Measurements from ENCODE around the gene COL5A3. TPM values are rescaled to one million over a fixed set of nuclear protein-coding genes. Genes with fewer than 3 reads are reported as not detected.

Gene COL5A3
- total RNA-seq, 1 experiment from 2014 or later = not detected

DNA sequence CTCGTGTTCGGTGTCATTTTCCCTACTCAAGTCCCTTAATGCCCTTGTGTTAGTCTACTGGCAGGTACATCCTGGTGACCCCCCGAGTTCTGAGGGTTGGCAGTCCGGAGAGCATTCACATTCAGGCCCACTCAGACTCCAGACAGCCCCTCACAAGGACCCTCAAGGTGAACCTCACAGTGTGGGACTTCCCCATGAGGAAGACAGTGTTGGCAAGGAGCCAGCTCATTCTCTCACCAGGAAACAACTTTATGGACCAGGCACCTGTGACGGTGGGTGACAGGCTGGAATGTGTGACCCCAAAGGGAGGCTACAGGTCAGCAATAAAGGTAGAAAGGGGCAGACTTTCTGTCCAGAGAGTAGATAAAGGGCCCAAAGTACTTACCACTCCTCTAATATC is 27.5 kb upstream of the COL5A3 start:
- BruUV-seq (replicated peaks) = no TSS peak
- Mint-ChIP-seq H3K4me1 (ENCODE audit: low read depth, unreplicated experiment) (peaks cover 9% of the 10 kb centered on the region), H3K4me3 (ENCODE audit: unreplicated experiment) (no peak overlapping the region), H3K36me3 (ENCODE audit: insufficient read depth, unreplicated experiment) (no peaks in the 10 kb centered on the region), H3K27me3 (ENCODE audit: insufficient read depth, unreplicated experiment) (peaks cover 8% of the 10 kb centered on the region), H3K9me3 (ENCODE audit: unreplicated experiment) (no peaks in the 10 kb centered on the region), H3K27ac (ENCODE audit: unreplicated experiment) (no peak overlapping the region)
- TF ChIP-seq, protein P1, sequence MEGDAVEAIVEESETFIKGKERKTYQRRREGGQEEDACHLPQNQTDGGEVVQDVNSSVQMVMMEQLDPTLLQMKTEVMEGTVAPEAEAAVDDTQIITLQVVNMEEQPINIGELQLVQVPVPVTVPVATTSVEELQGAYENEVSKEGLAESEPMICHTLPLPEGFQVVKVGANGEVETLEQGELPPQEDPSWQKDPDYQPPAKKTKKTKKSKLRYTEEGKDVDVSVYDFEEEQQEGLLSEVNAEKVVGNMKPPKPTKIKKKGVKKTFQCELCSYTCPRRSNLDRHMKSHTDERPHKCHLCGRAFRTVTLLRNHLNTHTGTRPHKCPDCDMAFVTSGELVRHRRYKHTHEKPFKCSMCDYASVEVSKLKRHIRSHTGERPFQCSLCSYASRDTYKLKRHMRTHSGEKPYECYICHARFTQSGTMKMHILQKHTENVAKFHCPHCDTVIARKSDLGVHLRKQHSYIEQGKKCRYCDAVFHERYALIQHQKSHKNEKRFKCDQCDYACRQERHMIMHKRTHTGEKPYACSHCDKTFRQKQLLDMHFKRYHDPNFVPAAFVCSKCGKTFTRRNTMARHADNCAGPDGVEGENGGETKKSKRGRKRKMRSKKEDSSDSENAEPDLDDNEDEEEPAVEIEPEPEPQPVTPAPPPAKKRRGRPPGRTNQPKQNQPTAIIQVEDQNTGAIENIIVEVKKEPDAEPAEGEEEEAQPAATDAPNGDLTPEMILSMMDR (IDR thresholded peaks at IDR 0.05; ENCODE audit: insufficient read depth in 1 of 2, low read depth in 1 of 2, low read length in 1 of 2, severe bottlenecking in 1 of 2, unreplicated experiment in 1 of 2) = no peak
- Histone ChIP-seq H3K9me3 (no peaks in the 10 kb centered on the region), H3K4me3 (ENCODE audit: low read depth, low read length) (no peak overlapping the region), H3K27me3 (replicated peaks; ENCODE audit: control insufficient read depth, insufficient read depth, low read length) (no peaks in the 10 kb centered on the region), H3K4me1 (peaks cover 15% of the 10 kb centered on the region), H3K36me3 (ENCODE audit: control insufficient read depth, insufficient read depth, low read length) (no peaks in the 10 kb centered on the region)
- POLR2A ChIA-PET = no interaction called here
- no peak for DNase-seq
- CTCF ChIA-PET = interaction anchor here (1.2 kb wide), 1 partner anchor 37 kb away, joined by 5 read pairs; no protein-coding TSS in a partner anchor
- intact Hi-C loops (cut with micrococcal nuclease; ENCODE audit: unreplicated experiment) = no loop called here

DNA sequence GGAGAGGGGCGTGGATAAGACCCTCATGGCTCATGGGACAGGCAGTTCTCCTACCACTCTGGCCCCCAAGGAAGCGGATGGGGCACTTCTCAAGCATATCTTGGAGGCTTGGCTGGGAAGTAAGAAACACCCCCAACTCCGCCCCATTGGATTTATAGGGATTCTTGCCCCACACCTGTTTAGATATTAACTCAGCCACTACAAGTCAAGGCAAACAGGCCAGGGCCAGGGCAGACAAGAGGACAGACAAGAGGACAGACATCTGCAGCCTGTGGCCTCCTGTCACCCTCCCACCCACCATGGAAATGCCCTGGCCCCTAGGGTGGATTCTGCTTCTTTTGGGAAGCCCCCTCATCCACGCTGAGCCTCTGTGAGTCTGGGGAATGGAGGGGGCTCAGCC is 27.1 kb upstream of the COL5A3 start:
- no peak overlapping the region for H3K4me3 Mint-ChIP-seq (ENCODE audit: unreplicated experiment)
- no peak overlapping the region for H3K27ac Mint-ChIP-seq (ENCODE audit: unreplicated experiment)
- ChIA-PET CTCF (interaction anchor here (1.2 kb wide), 1 partner anchor 37 kb away, joined by 5 read pairs; no protein-coding TSS in a partner anchor), POLR2A (no interaction called here)
- Histone ChIP-seq H3K4me1 (peaks cover 15% of the 10 kb centered on the region), H3K9me3 (no peaks in the 10 kb centered on the region), H3K27me3 (replicated peaks; ENCODE audit: control insufficient read depth, insufficient read depth, low read length) (no peaks in the 10 kb centered on the region), H3K36me3 (ENCODE audit: control insufficient read depth, insufficient read depth, low read length) (no peaks in the 10 kb centered on the region), H3K4me3 (ENCODE audit: low read depth, low read length) (no peak overlapping the region)
- H3K9me3 Mint-ChIP-seq (ENCODE audit: unreplicated experiment) = no peaks in the 10 kb centered on the region
- no TSS peak for BruUV-seq (replicated peaks)
- no peak for DNase-seq
- H3K36me3 Mint-ChIP-seq (ENCODE audit: insufficient read depth, unreplicated experiment) = no peaks in the 10 kb centered on the region
- H3K27me3 Mint-ChIP-seq (ENCODE audit: insufficient read depth, unreplicated experiment) = peaks cover 12% of the 10 kb centered on the region
- TF ChIP-seq, protein P1 (IDR thresholded peaks at IDR 0.05; ENCODE audit: insufficient read depth in 1 of 2, low read depth in 1 of 2, low read length in 1 of 2, severe bottlenecking in 1 of 2, unreplicated experiment in 1 of 2) = no peak
- intact Hi-C loops (cut with micrococcal nuclease; ENCODE audit: unreplicated experiment) = no loop called here
- H3K4me1 Mint-ChIP-seq (ENCODE audit: low read depth, unreplicated experiment) = peaks cover 10% of the 10 kb centered on the region

DNA sequence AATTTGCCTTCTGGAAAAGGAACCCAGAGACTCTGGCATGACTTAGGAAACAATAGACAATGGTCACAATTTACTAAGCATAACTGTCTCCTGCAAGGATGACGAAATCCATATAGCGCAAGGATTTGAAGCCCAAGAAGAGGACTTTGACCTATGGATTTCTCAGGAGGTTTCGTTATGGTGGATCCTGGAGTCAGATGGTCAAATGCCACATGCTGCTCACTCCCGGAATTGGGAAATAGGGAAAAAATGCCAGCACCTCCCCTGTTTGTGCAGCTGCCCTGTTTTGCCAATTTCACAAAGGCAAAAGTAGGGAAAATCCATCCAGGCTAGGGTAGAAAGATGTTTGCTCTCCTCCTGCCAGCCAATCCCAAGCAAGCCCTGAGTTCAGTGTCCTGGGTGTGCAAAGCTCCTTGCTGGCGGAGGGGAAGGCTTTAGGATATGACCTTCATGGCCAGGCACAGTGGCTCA is 26.3 kb upstream of the COL5A3 start:
- no TSS peak for BruUV-seq (replicated peaks)
- Mint-ChIP-seq H3K9me3 (ENCODE audit: unreplicated experiment) (no peaks in the 10 kb centered on the region), H3K27ac (ENCODE audit: unreplicated experiment) (no peak overlapping the region), H3K36me3 (ENCODE audit: insufficient read depth, unreplicated experiment) (no peaks in the 10 kb centered on the region), H3K27me3 (ENCODE audit: insufficient read depth, unreplicated experiment) (peaks cover 15% of the 10 kb centered on the region), H3K4me1 (ENCODE audit: low read depth, unreplicated experiment) (peaks cover 10% of the 10 kb centered on the region), H3K4me3 (ENCODE audit: unreplicated experiment) (no peak overlapping the region)
- peak in 1 of 2 experiments; percentile 37 for DNase-seq
- Histone ChIP-seq H3K4me3 (ENCODE audit: low read depth, low read length) (no peak overlapping the region), H3K36me3 (ENCODE audit: control insufficient read depth, insufficient read depth, low read length) (no peaks in the 10 kb centered on the region), H3K27me3 (replicated peaks; ENCODE audit: control insufficient read depth, insufficient read depth, low read length) (no peaks in the 10 kb centered on the region), H3K4me1 (peaks cover 15% of the 10 kb centered on the region), H3K9me3 (no peaks in the 10 kb centered on the region)
- ChIA-PET CTCF (no interaction called here), POLR2A (no interaction called here)
- TF ChIP-seq, protein P1 (IDR thresholded peaks at IDR 0.05; ENCODE audit: insufficient read depth in 1 of 2, low read depth in 1 of 2, low read length in 1 of 2, severe bottlenecking in 1 of 2, unreplicated experiment in 1 of 2) = no peak
- intact Hi-C loops (cut with micrococcal nuclease; ENCODE audit: unreplicated experiment) = no loop called here

All from Caco-2 (cell line).